Nasal cavity respiratory epithelium epithelial cell of viscerocranial mucosa (primary cell): ENCODE results near the gene CDK15. TPM values are rescaled to one million over a fixed set of nuclear protein-coding genes. Genes with fewer than 3 reads are reported as not detected.

Source experiments
- total RNA-seq: library from RNA; depleted of rRNA; stranded (reverse); fragments of >200 nt; gene quantifications from 2 replicates; pipeline ENCODE4 v1.2.3, GENCODE V29; 2014

CDK15 gene
- total RNA-seq: not detected in 2 replicates

GRCh38 chr2:201806442-201807170 lies at the start of gene CDK15:
Gene CDK15, plus strand, starts transcription at chr2:201806537. Its CDS starts 128 bp downstream, at chr2:201806665.

GRCh38 chr2:201780674-201781493 lies 25.5 kb upstream of the CDK15 start, which contains the start of gene ALS2:
Gene ALS2, minus strand, starts transcription at chr2:201780933. Its CDS starts 12,048 bp downstream, at chr2:201768885.

Other genes starting within 250 kb of the CDK15 start
- 26.3 and 27.7 TPM in 2 replicates for gene TMEM237, start 163.0 kb upstream of the CDK15 start, total RNA-seq
- gene MPP4, start 107.9 kb upstream of the CDK15 start, total RNA-seq: under 0.01 and 0.07 TPM in 2 replicates
- gene ALS2, start 25.6 kb upstream of the CDK15 start, total RNA-seq: 31.2 and 35.2 TPM in 2 replicates
- gene FZD7, start 227.3 kb downstream of the CDK15 start, total RNA-seq: 2.1 and 4.1 TPM in 2 replicates